SK-N-SH (cell line): Measurements from ENCODE around the gene HDLBP. TPM values are rescaled to one million over a fixed set of nuclear protein-coding genes. Genes with fewer than 3 reads are reported as not detected.

Experiments
- CTCF ChIA-PET: fragments of 300-600, 350-600 bp; formaldehyde crosslinking; extraction: SDS; loops from one replicate; lab custom pipeline; 2021; lab: Yijun Ruan, JAX
- POLR2A ChIA-PET: fragments of 350-600 bp; sonication (Branson Sonifier 250); formaldehyde crosslinking; extraction: SDS; loops from one replicate; lab custom pipeline; 2020; ENCODE audit warnings: antibody characterized with exemption, inconsistent platforms; lab: Yijun Ruan, JAX
- DNase-seq: peaks from one replicate; pipeline ENCODE4 v3.0.0; 2012
- H2AFZ ChIP-seq: fragments of 200-600 bp; sonication (generic); 2 replicates; pipeline ENCODE4 v1.8.1; 2016; ENCODE audit warnings: antibody characterized with exemption, mild to moderate bottlenecking, low read depth
- H3F3A ChIP-seq: fragments of 200-600 bp; sonication (generic); replicated peaks from 2 replicates; pipeline ENCODE3; 2016; ENCODE audit warnings: antibody characterized with exemption, mild to moderate bottlenecking; ENCODE audit not compliant: insufficient read depth
- H3K27ac ChIP-seq, 2 experiments: fragments of 200-500 bp in 1 of 2; fragments of 200-600 bp in 1 of 2; sonication (Bioruptor generic) in 1 of 2; sonication (generic), shearing (Covaris generic) in 1 of 2; 2 replicates each; pipeline versions ENCODE4 v1.5.1 to v1.6.1; 2014 to 2016; ENCODE audit warnings: low read depth in 2 of 2, inconsistent platforms in 1 of 2, low read length in 1 of 2, mild to moderate bottlenecking in 1 of 2, mixed read lengths in 1 of 2
- H3K27me3 ChIP-seq: fragments of 200-600 bp; sonication (generic), shearing (Covaris generic); 2 replicates; pipeline ENCODE4 v1.6.1; 2016; ENCODE audit warnings: mixed run types; ENCODE audit not compliant: insufficient read depth
- H3K36me3 ChIP-seq, 2 experiments: fragments of 200-500 bp in 1 of 2; fragments of 200-600 bp in 1 of 2; sonication (Bioruptor generic) in 1 of 2; sonication (generic) in 1 of 2; replicated peaks in 1 of 2; 2 replicates each; pipeline versions ENCODE3 to v1.5.1; 2014 to 2016; ENCODE audit warnings: low read length in 1 of 2, mild to moderate bottlenecking in 1 of 2; ENCODE audit not compliant: insufficient read depth in 2 of 2, control insufficient read depth in 1 of 2
- H3K4me1 ChIP-seq, 2 experiments: fragments of 200-500 bp in 1 of 2; fragments of 200-600 bp in 1 of 2; sonication (Bioruptor generic) in 1 of 2; sonication (generic), shearing (Covaris generic) in 1 of 2; 2 replicates each; pipeline versions ENCODE4 v1.5.1 to v1.6.1; 2014 to 2016; ENCODE audit warnings: low read depth in 1 of 2, low read length in 1 of 2, mixed run types in 1 of 2; ENCODE audit not compliant: insufficient read depth in 2 of 2, control insufficient read depth in 1 of 2
- H3K4me2 ChIP-seq: fragments of 200-600 bp; sonication (generic), shearing (Covaris generic); 2 replicates; pipeline ENCODE4 v1.6.1; 2017; ENCODE audit warnings: mixed run types
- H3K4me3 ChIP-seq, 2 experiments: fragments of 200-500 bp in 1 of 2; fragments of 200-600 bp in 1 of 2; sonication (Bioruptor generic) in 1 of 2; sonication (generic), shearing (Covaris generic) in 1 of 2; 2 replicates each; pipeline versions ENCODE4 v1.5.1 to v1.8.1; 2014 to 2016; ENCODE audit warnings: low read depth in 2 of 2, inconsistent platforms in 1 of 2, low read length in 1 of 2, mild to moderate bottlenecking in 1 of 2, mixed read lengths in 1 of 2, moderate library complexity in 1 of 2
- H3K79me2 ChIP-seq: fragments of 200-600 bp; sonication (generic); 2 replicates; pipeline ENCODE4 v1.8.1; 2017; ENCODE audit warnings: mild to moderate bottlenecking; ENCODE audit not compliant: insufficient read depth
- H3K9ac ChIP-seq: fragments of 200-600 bp; sonication (generic); 2 replicates; pipeline ENCODE4 v1.6.1; 2017; ENCODE audit warnings: mixed run types
- H3K9me2 ChIP-seq: fragments of 200-600 bp; sonication (generic); 2 replicates; pipeline ENCODE4 v1.6.1; 2017; ENCODE audit warnings: mixed run types
- H3K9me3 ChIP-seq: fragments of 200-600 bp; sonication (generic); 2 replicates; pipeline ENCODE4 v1.6.1; 2017; ENCODE audit warnings: mixed run types, mild to moderate bottlenecking, moderate library complexity
- H4K20me1 ChIP-seq: fragments of 200-600 bp; sonication (generic); 2 replicates; pipeline ENCODE4 v1.6.1; 2017; ENCODE audit warnings: mild to moderate bottlenecking, mixed run types; ENCODE audit not compliant: insufficient read depth
- CHD2 ChIP-seq: fragments of 150-350 bp; IDR thresholded peaks from 2 replicates; pipeline ENCODE4 v1.6.1; 2018; ENCODE audit warnings: low read length; ENCODE audit not compliant: partially characterized antibody
- ELF1 ChIP-seq: IDR thresholded peaks from 2 replicates; pipeline ENCODE4 v1.4.0; 2012
- EP300 ChIP-seq, 2 experiments: IDR thresholded peaks; 2 replicates each; pipeline versions ENCODE4 v1.4.0 to v1.6.1; 2012; ENCODE audit warnings: borderline replicate concordance in 1 of 2, low read depth in 1 of 2, low read length in 1 of 2
- EZH2phosphoT487 ChIP-seq: fragments of 200-600 bp; sonication (generic); IDR thresholded peaks from 2 replicates; pipeline ENCODE4 v1.6.1; 2017; ENCODE audit warnings: low read depth, mixed run types, mild to moderate bottlenecking, antibody characterized with exemption, moderate library complexity, borderline replicate concordance
- FOSL2 ChIP-seq: IDR thresholded peaks from 2 replicates; pipeline ENCODE4 v1.4.0; 2012; ENCODE audit warnings: low read depth, mild to moderate bottlenecking, moderate library complexity, borderline replicate concordance
- FOXJ3 ChIP-seq: sonication (generic); formaldehyde crosslinking; IDR thresholded peaks from 2 replicates; pipeline ENCODE4 v1.5.1; 2020; ENCODE audit warnings: mild to moderate bottlenecking, missing genetic modification reagents
- JUND ChIP-seq: IDR thresholded peaks from 2 replicates; pipeline ENCODE4 v1.4.0; 2012
- MXI1 ChIP-seq: IDR thresholded peaks from 2 replicates; pipeline ENCODE4 v1.6.1; 2012; ENCODE audit warnings: mild to moderate bottlenecking, low read depth, low read length, improper control_type of control experiment
- NRF1 ChIP-seq: IDR thresholded peaks from 2 replicates; pipeline ENCODE4 v1.6.1; 2012; ENCODE audit warnings: low read depth, mild to moderate bottlenecking, low read length
- RAD21 ChIP-seq: IDR thresholded peaks from 2 replicates; pipeline ENCODE4 v1.6.1; 2012; ENCODE audit warnings: mild to moderate bottlenecking, low read length
- RCOR1 ChIP-seq: fragments of 150-350 bp; IDR thresholded peaks from 2 replicates; pipeline ENCODE4 v1.6.1; 2017; ENCODE audit warnings: antibody characterized with exemption, low read length
- RFX5 ChIP-seq: IDR thresholded peaks from 2 replicates; pipeline ENCODE4 v1.6.1; 2012; ENCODE audit warnings: mild to moderate bottlenecking, improper control_type of control experiment, low read length
- SIN3A ChIP-seq: IDR thresholded peaks from 2 replicates; pipeline ENCODE4 v1.6.1; 2012; ENCODE audit warnings: low read depth, mild to moderate bottlenecking, low read length, moderate library complexity, borderline replicate concordance
- SMC3 ChIP-seq: IDR thresholded peaks from 2 replicates; pipeline ENCODE4 v1.6.1; 2012; ENCODE audit warnings: low read depth, low read length, improper control_type of control experiment
- TCF12 ChIP-seq: IDR thresholded peaks from 2 replicates; pipeline ENCODE4 v1.4.0; 2012
- YY1 ChIP-seq: IDR thresholded peaks from 2 replicates; pipeline ENCODE4 v1.4.0; 2012; ENCODE audit warnings: low read depth, mild to moderate bottlenecking
- WGBS: methylation state at CpG from one replicate; pipeline ENCODE4 v1.1.6; 2017; ENCODE audit warnings: low lambda C conversion rate; 5-methylcytosine and 5-hydroxymethylcytosine counted together
- polyA plus RNA-seq, 3 experiments: library from polyadenylated mRNA; depleted of rRNA; stranded (reverse); fragments of >200 nt; gene quantifications; 2 replicates each; pipeline ENCODE4 v1.2.3, GENCODE V29; 2012
- TF ChIP-seq, protein P1 (sequence below): IDR thresholded peaks from 2 replicates; pipeline ENCODE4; 2012
- TF ChIP-seq, protein P2 (sequence below): fragments of 150-350 bp; IDR thresholded peaks from 2 replicates; pipeline ENCODE4 v1.6.1; 2016; ENCODE audit warnings: mild to moderate bottlenecking, low read depth, low read length
- TF ChIP-seq, protein P3 (sequence below): IDR thresholded peaks from 2 replicates; pipeline ENCODE4 v1.4.0; 2012; ENCODE audit warnings: low read depth, borderline replicate concordance
- TF ChIP-seq, protein P4 (sequence below): fragments of 200-600 bp; sonication (generic); IDR thresholded peaks from 2 replicates; pipeline ENCODE4 v1.6.1; 2017; ENCODE audit warnings: antibody characterized with exemption, mild to moderate bottlenecking, moderate library complexity

HDLBP gene
- polyA plus RNA-seq, 1 of the 3 experiments (the other 2 are of a cell fraction): 263 TPM

DNA sequence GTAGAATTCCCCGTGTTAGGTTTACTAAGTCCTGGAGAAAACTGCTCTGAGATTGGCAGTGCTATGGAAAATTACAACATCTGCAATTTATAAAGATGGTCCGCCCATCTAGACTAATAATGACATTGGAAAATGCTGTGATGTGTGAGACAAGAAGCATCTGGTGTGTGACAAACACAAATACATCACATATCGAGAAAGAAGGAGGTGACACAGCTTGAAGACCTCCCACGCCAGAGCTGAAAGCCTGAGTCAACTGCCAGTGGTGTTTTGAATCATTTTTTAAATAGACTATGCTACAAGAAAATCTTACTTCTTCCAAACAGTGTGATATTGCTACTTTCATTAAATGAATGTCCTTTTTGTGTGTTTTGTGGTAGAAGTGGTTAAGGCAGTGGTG lies 135.6 kb downstream of the HDLBP start:
- no peaks in the 10 kb centered on the region for H3K9me3 ChIP-seq
- no peak for TF ChIP-seq YY1
- no peak for TF ChIP-seq EP300 (IDR thresholded peaks at IDR 0.05; ENCODE audit: borderline replicate concordance in 1 of 2, low read depth in 1 of 2, low read length in 1 of 2)
- TF ChIP-seq, protein P1, sequence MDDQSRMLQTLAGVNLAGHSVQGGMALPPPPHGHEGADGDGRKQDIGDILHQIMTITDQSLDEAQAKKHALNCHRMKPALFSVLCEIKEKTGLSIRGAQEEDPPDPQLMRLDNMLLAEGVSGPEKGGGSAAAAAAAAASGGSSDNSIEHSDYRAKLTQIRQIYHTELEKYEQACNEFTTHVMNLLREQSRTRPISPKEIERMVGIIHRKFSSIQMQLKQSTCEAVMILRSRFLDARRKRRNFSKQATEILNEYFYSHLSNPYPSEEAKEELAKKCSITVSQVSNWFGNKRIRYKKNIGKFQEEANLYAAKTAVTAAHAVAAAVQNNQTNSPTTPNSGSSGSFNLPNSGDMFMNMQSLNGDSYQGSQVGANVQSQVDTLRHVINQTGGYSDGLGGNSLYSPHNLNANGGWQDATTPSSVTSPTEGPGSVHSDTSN: no peak
- TF ChIP-seq, protein P2, sequence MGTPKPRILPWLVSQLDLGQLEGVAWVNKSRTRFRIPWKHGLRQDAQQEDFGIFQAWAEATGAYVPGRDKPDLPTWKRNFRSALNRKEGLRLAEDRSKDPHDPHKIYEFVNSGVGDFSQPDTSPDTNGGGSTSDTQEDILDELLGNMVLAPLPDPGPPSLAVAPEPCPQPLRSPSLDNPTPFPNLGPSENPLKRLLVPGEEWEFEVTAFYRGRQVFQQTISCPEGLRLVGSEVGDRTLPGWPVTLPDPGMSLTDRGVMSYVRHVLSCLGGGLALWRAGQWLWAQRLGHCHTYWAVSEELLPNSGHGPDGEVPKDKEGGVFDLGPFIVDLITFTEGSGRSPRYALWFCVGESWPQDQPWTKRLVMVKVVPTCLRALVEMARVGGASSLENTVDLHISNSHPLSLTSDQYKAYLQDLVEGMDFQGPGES: no peak
- TF ChIP-seq, protein P3, sequence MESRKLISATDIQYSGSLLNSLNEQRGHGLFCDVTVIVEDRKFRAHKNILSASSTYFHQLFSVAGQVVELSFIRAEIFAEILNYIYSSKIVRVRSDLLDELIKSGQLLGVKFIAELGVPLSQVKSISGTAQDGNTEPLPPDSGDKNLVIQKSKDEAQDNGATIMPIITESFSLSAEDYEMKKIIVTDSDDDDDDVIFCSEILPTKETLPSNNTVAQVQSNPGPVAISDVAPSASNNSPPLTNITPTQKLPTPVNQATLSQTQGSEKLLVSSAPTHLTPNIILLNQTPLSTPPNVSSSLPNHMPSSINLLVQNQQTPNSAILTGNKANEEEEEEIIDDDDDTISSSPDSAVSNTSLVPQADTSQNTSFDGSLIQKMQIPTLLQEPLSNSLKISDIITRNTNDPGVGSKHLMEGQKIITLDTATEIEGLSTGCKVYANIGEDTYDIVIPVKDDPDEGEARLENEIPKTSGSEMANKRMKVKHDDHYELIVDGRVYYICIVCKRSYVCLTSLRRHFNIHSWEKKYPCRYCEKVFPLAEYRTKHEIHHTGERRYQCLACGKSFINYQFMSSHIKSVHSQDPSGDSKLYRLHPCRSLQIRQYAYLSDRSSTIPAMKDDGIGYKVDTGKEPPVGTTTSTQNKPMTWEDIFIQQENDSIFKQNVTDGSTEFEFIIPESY: no peak
- TF ChIP-seq NRF1: no peak
- no peak for TF ChIP-seq EZH2phosphoT487
- no peak for TF ChIP-seq RFX5
- no peak for TF ChIP-seq RCOR1
- no peak for TF ChIP-seq FOSL2
- TF ChIP-seq, protein P4, sequence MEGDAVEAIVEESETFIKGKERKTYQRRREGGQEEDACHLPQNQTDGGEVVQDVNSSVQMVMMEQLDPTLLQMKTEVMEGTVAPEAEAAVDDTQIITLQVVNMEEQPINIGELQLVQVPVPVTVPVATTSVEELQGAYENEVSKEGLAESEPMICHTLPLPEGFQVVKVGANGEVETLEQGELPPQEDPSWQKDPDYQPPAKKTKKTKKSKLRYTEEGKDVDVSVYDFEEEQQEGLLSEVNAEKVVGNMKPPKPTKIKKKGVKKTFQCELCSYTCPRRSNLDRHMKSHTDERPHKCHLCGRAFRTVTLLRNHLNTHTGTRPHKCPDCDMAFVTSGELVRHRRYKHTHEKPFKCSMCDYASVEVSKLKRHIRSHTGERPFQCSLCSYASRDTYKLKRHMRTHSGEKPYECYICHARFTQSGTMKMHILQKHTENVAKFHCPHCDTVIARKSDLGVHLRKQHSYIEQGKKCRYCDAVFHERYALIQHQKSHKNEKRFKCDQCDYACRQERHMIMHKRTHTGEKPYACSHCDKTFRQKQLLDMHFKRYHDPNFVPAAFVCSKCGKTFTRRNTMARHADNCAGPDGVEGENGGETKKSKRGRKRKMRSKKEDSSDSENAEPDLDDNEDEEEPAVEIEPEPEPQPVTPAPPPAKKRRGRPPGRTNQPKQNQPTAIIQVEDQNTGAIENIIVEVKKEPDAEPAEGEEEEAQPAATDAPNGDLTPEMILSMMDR: no peak
- TF ChIP-seq TCF12: no peak
- TF ChIP-seq JUND: no peak
- TF ChIP-seq ELF1: no peak
- TF ChIP-seq SMC3: no peak
- TF ChIP-seq FOXJ3 (CRISPR knock-in tag): no peak
- TF ChIP-seq RAD21: no peak
- TF ChIP-seq CHD2: no peak
- TF ChIP-seq SIN3A: no peak
- TF ChIP-seq MXI1: no peak
- TF ChIP-seq, all 33 proteins: peak for 0
- H3K79me2 ChIP-seq: no peaks in the 10 kb centered on the region
- H4K20me1 ChIP-seq: no peaks in the 10 kb centered on the region
- no peaks in the 10 kb centered on the region for H3F3A ChIP-seq
- peaks cover 0 to 5% of the 10 kb centered on the region in 2 experiments; a peak in 1 of 4 replicates for H3K4me1 ChIP-seq
- peaks cover 5 to 6% of the 10 kb centered on the region in 2 experiments for H3K36me3 ChIP-seq
- no peaks in the 10 kb centered on the region for H3K9me2 ChIP-seq
- H3K4me2 ChIP-seq: no peak overlapping the region
- DNase-seq: no peak
- no peak overlapping the region for H3K9ac ChIP-seq
- H3K27me3 ChIP-seq: no peaks in the 10 kb centered on the region
- WGBS: 80% methylated on average over 4 of the region's 4 CpGs
- ChIA-PET POLR2A (interaction anchor here (0.6 kb wide), 1 partner anchor 31 kb away, joined by 3 read pairs; no protein-coding TSS in a partner anchor), CTCF (interaction anchor here (1.3 kb wide), 1 partner anchor 340 kb away, joined by 3 read pairs; no protein-coding TSS in a partner anchor)
- no peak overlapping the region for H3K27ac ChIP-seq
- no peak overlapping the region for H3K4me3 ChIP-seq
- H2AFZ ChIP-seq: no peak overlapping the region
